ENCODE measurements around the gene PLEKHH1.

PLEKHH1 gene

DNA sequence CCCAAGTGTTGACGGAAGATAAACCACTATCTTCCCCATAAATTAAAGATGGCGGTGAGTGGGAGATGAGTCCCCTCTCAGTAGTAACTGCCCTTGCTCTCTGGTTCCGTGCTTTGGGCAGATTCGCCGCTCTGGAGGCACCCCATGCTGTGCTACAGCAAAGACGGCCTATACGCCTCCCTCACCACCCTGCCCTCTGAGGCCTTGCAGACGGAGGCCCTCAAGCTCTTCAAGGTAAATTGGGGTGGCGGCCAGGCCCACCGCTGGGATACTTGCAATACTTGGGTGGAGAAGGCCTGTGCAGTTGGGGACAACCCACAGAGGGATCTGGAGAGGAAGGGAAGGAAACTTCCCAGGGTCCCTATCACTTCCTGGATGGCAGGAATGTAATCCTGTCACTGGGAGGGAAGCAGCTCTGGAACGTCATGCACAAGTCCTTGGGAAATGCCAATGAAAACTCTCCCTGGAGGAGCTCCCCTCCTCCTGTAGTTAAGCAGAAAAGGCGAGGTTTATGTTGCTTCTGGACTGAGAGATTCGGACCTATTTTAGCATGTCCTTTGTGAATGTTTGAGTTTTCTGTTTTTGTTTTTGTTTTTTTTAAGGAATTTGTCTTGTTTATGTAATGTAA is 44.2 kb downstream of the PLEKHH1 start:
- DNase-seq (ENCODE audit: extremely low read depth, low read depth) = no peak
- TF ChIP-seq CTCF (IDR thresholded peaks at IDR 0.05; ENCODE audit: low read depth, low read length) = no peak

GRCh38 chr14:67577909-67578749 is 45.0 kb downstream of the PLEKHH1 start:
- DNase-seq (ENCODE audit: extremely low read depth, low read depth) = no peak
- TF ChIP-seq CTCF (IDR thresholded peaks at IDR 0.05; ENCODE audit: low read depth, low read length) = no peak

GRCh38 chr14:67579040-67579439 is 46.0 kb downstream of the PLEKHH1 start:
- no peak for DNase-seq (ENCODE audit: extremely low read depth, low read depth)
- no peak for TF ChIP-seq CTCF (IDR thresholded peaks at IDR 0.05; ENCODE audit: low read depth, low read length)

GRCh38 chr14:67579636-67580035 is 46.5 kb downstream of the PLEKHH1 start:
- no peak for TF ChIP-seq CTCF (IDR thresholded peaks at IDR 0.05; ENCODE audit: low read depth, low read length)
- DNase-seq (ENCODE audit: extremely low read depth, low read depth) = no peak

GRCh38 chr14:67580336-67581171 is 47.5 kb downstream of the PLEKHH1 start:
- no peak for TF ChIP-seq CTCF (IDR thresholded peaks at IDR 0.05; ENCODE audit: low read depth, low read length)

GRCh38 chr14:67581643-67582042 is 48.6 kb downstream of the PLEKHH1 start:
- no peak for TF ChIP-seq CTCF (IDR thresholded peaks at IDR 0.05; ENCODE audit: low read depth, low read length)
- DNase-seq (ENCODE audit: extremely low read depth, low read depth) = no peak

More at GRCh38 chr14:67580336-67581171, 47.5 kb downstream of the PLEKHH1 start:
- DNase-seq (ENCODE audit: extremely low read depth, low read depth) = no peak

Data from AG09319 (cell line).